SK-N-SH (cell line): Measurements from ENCODE around the gene MCM9.
A peak's percentile ranks its signal among the peaks of the same experiment; 100 is the strongest.

Source experiments
- CHD2 ChIP-seq: fragments of 150-350 bp; IDR thresholded peaks from 2 replicates; pipeline ENCODE4 v1.6.1; 2018; ENCODE audit warnings: low read length; ENCODE audit not compliant: partially characterized antibody
- CTCF ChIP-seq: fragments of 200-600 bp; sonication (generic); IDR thresholded peaks from 2 replicates; pipeline ENCODE4 v1.6.1; 2017; ENCODE audit warnings: antibody characterized with exemption, mild to moderate bottlenecking, moderate library complexity
- EP300 ChIP-seq, 2 experiments: IDR thresholded peaks; 2 replicates each; pipeline versions ENCODE4 v1.4.0 to v1.6.1; 2012; ENCODE audit warnings: borderline replicate concordance in 1 of 2, low read depth in 1 of 2, low read length in 1 of 2
- FOXM1 ChIP-seq: IDR thresholded peaks from 2 replicates; pipeline ENCODE4 v1.4.0; 2012; ENCODE audit warnings: low read depth, mild to moderate bottlenecking
- IRF3 ChIP-seq: fragments of 150-350 bp; IDR thresholded peaks from 2 replicates; pipeline ENCODE4 v1.6.1; 2016; ENCODE audit warnings: mild to moderate bottlenecking, low read depth, low read length
- MAX ChIP-seq: IDR thresholded peaks from 2 replicates; pipeline ENCODE4 v1.4.0; 2012; ENCODE audit warnings: low read depth
- POLR2AphosphoS5 ChIP-seq: IDR thresholded peaks from 2 replicates; pipeline ENCODE4 v1.6.1; 2012; ENCODE audit warnings: low read depth, low read length
- RXRA ChIP-seq: IDR thresholded peaks from 2 replicates; pipeline ENCODE4 v1.4.0; 2012; ENCODE audit warnings: low read depth, mild to moderate bottlenecking, borderline replicate concordance
- SMC3 ChIP-seq: IDR thresholded peaks from 2 replicates; pipeline ENCODE4 v1.6.1; 2012; ENCODE audit warnings: low read depth, low read length, improper control_type of control experiment
- TAF1 ChIP-seq: IDR thresholded peaks from 2 replicates; pipeline ENCODE4 v1.6.1; 2012; ENCODE audit warnings: low read depth, mild to moderate bottlenecking, low read length, moderate library complexity, borderline replicate concordance
- TEAD4 ChIP-seq: IDR thresholded peaks from 2 replicates; pipeline ENCODE4 v1.4.0; 2012; ENCODE audit warnings: mild to moderate bottlenecking, borderline replicate concordance; ENCODE audit not compliant: insufficient read depth
- USF2 ChIP-seq: fragments of 150-350 bp; IDR thresholded peaks from 2 replicates; pipeline ENCODE4 v1.6.1; 2017; ENCODE audit warnings: antibody characterized with exemption, low read length, low read depth, borderline replicate concordance
- ZBTB33 ChIP-seq: IDR thresholded peaks from 2 replicates; pipeline ENCODE4 v1.4.0; 2012; ENCODE audit warnings: low read depth, borderline replicate concordance

- TF ChIP-seq POLR2AphosphoS5 = no peak
- no peak for TF ChIP-seq TAF1
- peak; percentile 89 for TF ChIP-seq CTCF
- TF ChIP-seq TEAD4 = no peak
- no peak; the same call in 1 of the 2 replicates for TF ChIP-seq MAX
- no peak for TF ChIP-seq RXRA
- TF ChIP-seq FOXM1 = no peak
- TF ChIP-seq ZBTB33 = no peak
- TF ChIP-seq IRF3 = no peak
- TF ChIP-seq SMC3 = peak; percentile 74
- TF ChIP-seq USF2 = no peak
- TF ChIP-seq CHD2 = peak; percentile 38
- no peak for TF ChIP-seq EP300 (IDR thresholded peaks at IDR 0.05; ENCODE audit: borderline replicate concordance in 1 of 2, low read depth in 1 of 2, low read length in 1 of 2)
Observed at GRCh38 chr6:118800394-118801071, 134.4 kb downstream of the MCM9 start.
